Left forelimb (tissue), 1 donor: ENCODE measurements around the gene ARHGEF1.

Source experiments
- DNase-seq: peaks from one replicate; pipeline ENCODE4 v3.0.0-alpha.2; 2018; ENCODE audit warnings: low spot score

ARHGEF1 gene

GRCh38 chr19:41882568-41883462 is at the start of gene ARHGEF1:
TSS of gene ARHGEF1 (plus strand) at chr19:41883184. CDS start at chr19:41888083, 4,899 bp downstream.
- DNase-seq, result no peak

- DNase-seq, result no peak
Measured at GRCh38 chr19:41837981-41838708, 44.8 kb upstream of the ARHGEF1 start.

- no peak for DNase-seq
Measured at GRCh38 chr19:41839211-41839610, 43.8 kb upstream of the ARHGEF1 start.

GRCh38 chr19:41843371-41843770 is 39.6 kb upstream of the ARHGEF1 start:
- no peak for DNase-seq

GRCh38 chr19:41844601-41845000 is 38.4 kb upstream of the ARHGEF1 start, which contains the start of gene LYPD4:
TSS of gene LYPD4 (minus strand) at chr19:41844683. CDS start at chr19:41839285, 5,398 bp downstream.
- DNase-seq, result no peak

GRCh38 chr19:41845001-41845050 is 38.2 kb upstream of the ARHGEF1 start, which contains the start of gene DMRTC2:
TSS of gene DMRTC2 (plus strand) at chr19:41845042. CDS start at chr19:41847429, 2,387 bp downstream.
- no peak for DNase-seq

- no peak for DNase-seq
Measured at GRCh38 chr19:41845051-41845590, 37.9 kb upstream of the ARHGEF1 start.

GRCh38 chr19:41847351-41848105 is 35.5 kb upstream of the ARHGEF1 start:
- no peak for DNase-seq

GRCh38 chr19:41848666-41849065 is 34.3 kb upstream of the ARHGEF1 start:
- DNase-seq, result no peak

- no peak for DNase-seq
Measured at GRCh38 chr19:41849067-41849466, 33.9 kb upstream of the ARHGEF1 start.

- no peak for DNase-seq
Measured at GRCh38 chr19:41850381-41850780, 32.6 kb upstream of the ARHGEF1 start.

GRCh38 chr19:41851456-41851855 is 31.5 kb upstream of the ARHGEF1 start:
- DNase-seq, result no peak

GRCh38 chr19:41853344-41853743 is 29.6 kb upstream of the ARHGEF1 start:
- DNase-seq, result no peak

GRCh38 chr19:41853768-41854167 is 29.2 kb upstream of the ARHGEF1 start:
- DNase-seq, result no peak

- DNase-seq, result no peak
Measured at GRCh38 chr19:41859213-41859617, 23.8 kb upstream of the ARHGEF1 start.

- DNase-seq, result peak; percentile 99
Measured at GRCh38 chr19:41859618-41860418, 23.2 kb upstream of the ARHGEF1 start, which contains the start of gene RPS19. TSS of gene RPS19 (plus strand) at chr19:41860255. CDS start at chr19:41860775, 520 bp downstream.

GRCh38 chr19:41860419-41861115 is 22.4 kb upstream of the ARHGEF1 start:
- DNase-seq, result no peak

- DNase-seq, result no peak
Measured at GRCh38 chr19:41861116-41861768, 21.7 kb upstream of the ARHGEF1 start.

GRCh38 chr19:41861846-41862245 is 21.1 kb upstream of the ARHGEF1 start:
- no peak for DNase-seq

GRCh38 chr19:41862445-41862986 is 20.5 kb upstream of the ARHGEF1 start:
- DNase-seq, result no peak
